HEK293 (cell line): ENCODE results near the gene TEX14.

ENCODE experiments used
- EGR2 ChIP-seq: fragments of 450-650 bp; formaldehyde crosslinking; IDR thresholded peaks from 2 replicates; pipeline ENCODE4 v1.5.1; 2016; ENCODE audit warnings: low read depth, missing biosample characterization, missing genetic modification characterization
- ZBTB49 ChIP-seq: fragments of 450-650 bp; formaldehyde crosslinking; IDR thresholded peaks from 2 replicates; pipeline ENCODE4 v1.5.1; 2016; ENCODE audit warnings: missing biosample characterization, missing genetic modification characterization, low read depth
- ZSCAN30 ChIP-seq: fragments of 450-650 bp; IDR thresholded peaks from 2 replicates; pipeline ENCODE4 v1.5.1; 2018; ENCODE audit warnings: missing biosample characterization, mild to moderate bottlenecking, missing genetic modification characterization, moderate library complexity

DNA sequence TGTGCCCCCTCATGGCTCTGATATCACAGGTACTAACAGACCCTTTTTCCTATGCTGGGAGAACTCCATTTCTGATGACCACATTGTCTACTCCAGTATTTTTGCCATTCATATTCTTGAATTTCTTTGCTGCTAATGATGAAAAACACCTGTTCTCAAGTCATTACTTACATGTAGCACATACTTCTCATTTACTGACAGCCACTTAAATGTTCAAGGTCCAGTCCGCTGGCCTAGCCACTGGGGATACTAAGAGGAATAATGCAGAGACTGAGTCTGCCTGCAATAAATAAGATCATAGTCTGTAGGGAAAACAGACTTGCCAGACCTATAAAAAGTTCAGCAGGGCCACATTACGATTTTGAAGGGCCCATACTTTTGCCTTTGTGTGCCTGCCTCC is 27.5 kb downstream of the TEX14 start:
- no peak for TF ChIP-seq ZBTB49
- TF ChIP-seq EGR2 (tag by site-specific recombination): no peak
- TF ChIP-seq ZSCAN30 (tag by site-specific recombination): no peak
